ENCODE results near the gene CIRBP. TPM values are rescaled to one million over a fixed set of nuclear protein-coding genes. Genes with fewer than 3 reads are reported as not detected.
A peak's percentile ranks its signal among the peaks of the same experiment; 100 is the strongest.

CIRBP gene
- total and polyA plus RNA-seq, 2 of the 13 experiments (the other 11 are each of a cell fraction or from before 2014, with no cell fraction given): 133 to 140 TPM

- TF ChIP-seq ZNF691 (CRISPR knock-in tag; IDR thresholded peaks at IDR 0.05; ENCODE audit: borderline replicate concordance, low read depth) (peak; percentile 71; the same call in 1 of the 2 replicates), ZEB1 (IDR thresholded peaks at IDR 0.05; ENCODE audit: insufficient replicate concordance, low read depth) (peak; percentile 72), SKI (IDR thresholded peaks at IDR 0.05; ENCODE audit: partially characterized antibody) (peak; percentile 50), ZNF382 (CRISPR knock-in tag; IDR thresholded peaks at IDR 0.05; ENCODE audit: borderline replicate concordance) (no peak), ZBTB21 (CRISPR knock-in tag; IDR thresholded peaks at IDR 0.05) (no peak; the same call in 1 of the 2 replicates), ZNF296 (CRISPR knock-in tag; conservative IDR thresholded peaks at IDR 0.05) (0 out of 2 replicates have a peak, but pooled peaks have one; percentile 31), SOX5 (CRISPR knock-in tag; IDR thresholded peaks at IDR 0.05; ENCODE audit: borderline replicate concordance) (peak; percentile 27; the same call in 1 of the 2 replicates), ZNF839 (CRISPR knock-in tag; IDR thresholded peaks at IDR 0.05; ENCODE audit: borderline replicate concordance) (no peak), ZNF234 (CRISPR knock-in tag; conservative IDR thresholded peaks at IDR 0.05) (no peak), SMAD9 (CRISPR knock-in tag; IDR thresholded peaks at IDR 0.05) (no peak), ZNF343 (CRISPR knock-in tag; IDR thresholded peaks at IDR 0.05) (no peak), HMGA1 (CRISPR knock-in tag; conservative IDR thresholded peaks at IDR 0.05) (no peak), ZNF768 (CRISPR knock-in tag; IDR thresholded peaks at IDR 0.05) (no peak; the same call in 1 of the 2 replicates), NFKB2 (CRISPR knock-in tag; IDR thresholded peaks at IDR 0.05; ENCODE audit: borderline replicate concordance) (no peak), KLF13 (CRISPR knock-in tag; IDR thresholded peaks at IDR 0.05) (no peak), ZNF883 (CRISPR knock-in tag; IDR thresholded peaks at IDR 0.05; ENCODE audit: not compliant biosample characterization) (peak; percentile 47), ZNF326 (CRISPR knock-in tag; IDR thresholded peaks at IDR 0.05; ENCODE audit: borderline replicate concordance) (no peak), ZNF101 (CRISPR knock-in tag; IDR thresholded peaks at IDR 0.05; ENCODE audit: borderline replicate concordance, low read depth) (no peak), MTA1 (CRISPR knock-in tag; IDR thresholded peaks at IDR 0.05; ENCODE audit: borderline replicate concordance) (0 out of 2 replicates have a peak, but pooled peaks have one; percentile 52)
- TF ChIP-seq, protein P1, sequence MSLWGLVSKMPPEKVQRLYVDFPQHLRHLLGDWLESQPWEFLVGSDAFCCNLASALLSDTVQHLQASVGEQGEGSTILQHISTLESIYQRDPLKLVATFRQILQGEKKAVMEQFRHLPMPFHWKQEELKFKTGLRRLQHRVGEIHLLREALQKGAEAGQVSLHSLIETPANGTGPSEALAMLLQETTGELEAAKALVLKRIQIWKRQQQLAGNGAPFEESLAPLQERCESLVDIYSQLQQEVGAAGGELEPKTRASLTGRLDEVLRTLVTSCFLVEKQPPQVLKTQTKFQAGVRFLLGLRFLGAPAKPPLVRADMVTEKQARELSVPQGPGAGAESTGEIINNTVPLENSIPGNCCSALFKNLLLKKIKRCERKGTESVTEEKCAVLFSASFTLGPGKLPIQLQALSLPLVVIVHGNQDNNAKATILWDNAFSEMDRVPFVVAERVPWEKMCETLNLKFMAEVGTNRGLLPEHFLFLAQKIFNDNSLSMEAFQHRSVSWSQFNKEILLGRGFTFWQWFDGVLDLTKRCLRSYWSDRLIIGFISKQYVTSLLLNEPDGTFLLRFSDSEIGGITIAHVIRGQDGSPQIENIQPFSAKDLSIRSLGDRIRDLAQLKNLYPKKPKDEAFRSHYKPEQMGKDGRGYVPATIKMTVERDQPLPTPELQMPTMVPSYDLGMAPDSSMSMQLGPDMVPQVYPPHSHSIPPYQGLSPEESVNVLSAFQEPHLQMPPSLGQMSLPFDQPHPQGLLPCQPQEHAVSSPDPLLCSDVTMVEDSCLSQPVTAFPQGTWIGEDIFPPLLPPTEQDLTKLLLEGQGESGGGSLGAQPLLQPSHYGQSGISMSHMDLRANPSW (CRISPR knock-in tag; IDR thresholded peaks at IDR 0.05; ENCODE audit: borderline replicate concordance): no peak
- TF ChIP-seq, protein P2, sequence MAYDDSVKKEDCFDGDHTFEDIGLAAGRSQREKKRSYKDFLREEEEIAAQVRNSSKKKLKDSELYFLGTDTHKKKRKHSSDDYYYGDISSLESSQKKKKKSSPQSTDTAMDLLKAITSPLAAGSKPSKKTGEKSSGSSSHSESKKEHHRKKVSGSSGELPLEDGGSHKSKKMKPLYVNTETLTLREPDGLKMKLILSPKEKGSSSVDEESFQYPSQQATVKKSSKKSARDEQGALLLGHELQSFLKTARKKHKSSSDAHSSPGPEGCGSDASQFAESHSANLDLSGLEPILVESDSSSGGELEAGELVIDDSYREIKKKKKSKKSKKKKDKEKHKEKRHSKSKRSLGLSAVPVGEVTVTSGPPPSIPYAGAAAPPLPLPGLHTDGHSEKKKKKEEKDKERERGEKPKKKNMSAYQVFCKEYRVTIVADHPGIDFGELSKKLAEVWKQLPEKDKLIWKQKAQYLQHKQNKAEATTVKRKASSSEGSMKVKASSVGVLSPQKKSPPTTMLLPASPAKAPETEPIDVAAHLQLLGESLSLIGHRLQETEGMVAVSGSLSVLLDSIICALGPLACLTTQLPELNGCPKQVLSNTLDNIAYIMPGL (CRISPR knock-in tag; IDR thresholded peaks at IDR 0.05; ENCODE audit: borderline replicate concordance in 1 of 2, low read depth in 1 of 2): no peak
- TF ChIP-seq, protein P3, sequence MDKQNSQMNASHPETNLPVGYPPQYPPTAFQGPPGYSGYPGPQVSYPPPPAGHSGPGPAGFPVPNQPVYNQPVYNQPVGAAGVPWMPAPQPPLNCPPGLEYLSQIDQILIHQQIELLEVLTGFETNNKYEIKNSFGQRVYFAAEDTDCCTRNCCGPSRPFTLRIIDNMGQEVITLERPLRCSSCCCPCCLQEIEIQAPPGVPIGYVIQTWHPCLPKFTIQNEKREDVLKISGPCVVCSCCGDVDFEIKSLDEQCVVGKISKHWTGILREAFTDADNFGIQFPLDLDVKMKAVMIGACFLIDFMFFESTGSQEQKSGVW (CRISPR knock-in tag; IDR thresholded peaks at IDR 0.05; ENCODE audit: borderline replicate concordance): no peak
These were observed 35.2 kb downstream of the CIRBP start (continued) for GRCh38 chr19:1304197-1304924.

Measured in HepG2 (cell line).